ENCODE data around the gene ITPR1.

Gene ITPR1

DNA sequence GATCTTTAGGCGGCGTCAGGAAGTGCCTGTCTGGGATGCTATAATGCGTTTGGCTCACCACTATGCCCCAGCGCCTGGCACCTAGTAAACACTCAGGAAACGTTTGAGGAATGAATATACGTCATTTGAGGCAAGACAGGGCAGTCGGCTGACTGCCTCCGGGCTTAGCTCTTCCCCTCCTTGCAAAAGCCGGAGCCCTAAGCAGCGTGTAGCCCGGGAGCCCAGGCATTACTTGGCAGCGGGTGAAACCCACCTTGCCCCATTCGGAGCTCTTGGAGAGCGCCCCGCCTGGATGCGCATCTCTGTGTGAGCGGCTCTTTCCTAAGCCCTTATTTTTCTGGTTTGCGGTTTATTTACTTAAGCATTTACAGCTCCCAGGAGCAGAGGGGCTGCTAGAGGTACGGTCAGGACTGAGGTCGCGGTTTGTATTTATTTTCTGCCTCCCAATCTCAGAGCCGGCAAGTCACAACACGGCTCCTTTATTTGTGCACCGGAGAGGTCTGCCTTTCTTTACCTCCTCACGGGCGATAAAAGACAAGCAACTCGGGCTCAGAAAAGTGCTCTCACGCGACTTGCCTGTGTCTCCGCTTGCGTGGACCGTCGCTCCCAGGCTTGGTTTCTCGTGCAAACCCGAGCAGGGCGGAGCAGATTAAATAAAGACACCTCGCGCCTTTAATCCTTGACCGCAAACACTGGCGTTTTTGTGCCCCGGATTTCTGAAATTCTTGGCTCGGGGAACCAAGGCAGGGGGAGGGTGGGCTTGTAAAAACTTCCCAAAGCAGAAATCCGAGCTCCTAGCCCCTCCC is 737 bp upstream of the ITPR1 start:
- DNase-seq = peak; percentile 42

DNA sequence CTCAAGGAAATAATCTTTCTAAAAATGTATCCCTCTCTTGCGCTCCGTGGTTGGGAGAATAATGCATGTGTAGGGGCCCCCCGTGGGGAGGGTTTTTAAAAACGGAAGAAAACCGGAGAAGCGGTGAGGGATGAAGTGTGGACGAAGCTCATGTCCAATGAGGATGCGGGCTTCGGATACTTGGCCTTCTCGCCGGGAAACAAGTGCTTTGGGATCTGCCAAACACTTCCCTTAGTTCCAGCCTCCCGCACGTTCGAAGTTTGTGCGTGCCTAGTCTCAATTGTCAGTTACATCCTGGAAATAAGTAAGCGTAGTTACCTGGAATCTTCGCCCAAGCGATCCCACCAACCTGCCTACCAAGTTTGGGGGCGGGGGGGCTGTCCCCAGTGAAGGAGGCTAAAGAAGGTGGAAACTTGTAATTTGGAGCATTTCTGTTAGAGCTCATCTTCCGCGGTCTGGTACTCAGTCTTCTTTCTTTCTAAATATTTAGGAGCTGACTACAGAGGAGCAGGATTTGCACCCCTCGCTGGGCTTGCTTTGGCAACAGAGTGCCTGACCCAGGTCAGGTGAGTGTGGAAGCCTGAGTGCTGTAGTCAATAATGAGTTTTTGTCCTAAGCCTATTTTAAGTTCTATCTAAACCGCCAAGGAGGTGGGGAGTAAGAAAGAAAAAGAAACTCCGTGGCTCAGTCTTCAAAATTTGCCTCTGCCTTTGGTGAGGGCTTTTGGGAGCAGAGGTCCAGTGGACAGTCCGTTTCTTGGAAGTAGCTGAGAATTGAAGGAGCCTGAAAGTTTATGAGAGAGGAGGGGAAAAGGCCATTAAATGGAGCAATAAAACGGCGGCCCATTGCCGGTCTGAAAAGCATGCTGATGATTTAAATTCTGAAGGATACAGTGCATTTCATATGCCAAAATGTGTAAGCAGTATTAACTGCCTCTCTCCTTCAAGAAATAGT is 1.1 kb downstream of the ITPR1 start:
- DNase-seq = no peak

DNA sequence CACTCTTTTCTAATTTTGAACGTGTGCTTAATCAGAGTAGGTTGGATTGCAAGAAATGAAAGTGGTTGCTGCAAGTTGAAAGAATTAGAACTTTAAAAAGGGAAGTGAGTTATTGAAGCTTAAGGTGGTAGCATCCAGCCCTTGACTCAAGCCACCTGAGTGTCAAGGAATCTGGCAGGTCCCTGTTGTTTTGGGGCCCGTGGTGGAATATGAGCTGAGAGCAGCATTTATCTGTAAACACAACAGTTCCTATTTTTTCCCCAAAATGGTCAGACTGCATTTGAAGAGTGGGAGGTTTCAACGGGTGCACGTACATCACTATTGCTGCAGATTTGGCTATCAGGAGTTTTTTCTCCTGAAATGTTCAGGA is 1.7 kb downstream of the ITPR1 start:
- DNase-seq = no peak

DNA sequence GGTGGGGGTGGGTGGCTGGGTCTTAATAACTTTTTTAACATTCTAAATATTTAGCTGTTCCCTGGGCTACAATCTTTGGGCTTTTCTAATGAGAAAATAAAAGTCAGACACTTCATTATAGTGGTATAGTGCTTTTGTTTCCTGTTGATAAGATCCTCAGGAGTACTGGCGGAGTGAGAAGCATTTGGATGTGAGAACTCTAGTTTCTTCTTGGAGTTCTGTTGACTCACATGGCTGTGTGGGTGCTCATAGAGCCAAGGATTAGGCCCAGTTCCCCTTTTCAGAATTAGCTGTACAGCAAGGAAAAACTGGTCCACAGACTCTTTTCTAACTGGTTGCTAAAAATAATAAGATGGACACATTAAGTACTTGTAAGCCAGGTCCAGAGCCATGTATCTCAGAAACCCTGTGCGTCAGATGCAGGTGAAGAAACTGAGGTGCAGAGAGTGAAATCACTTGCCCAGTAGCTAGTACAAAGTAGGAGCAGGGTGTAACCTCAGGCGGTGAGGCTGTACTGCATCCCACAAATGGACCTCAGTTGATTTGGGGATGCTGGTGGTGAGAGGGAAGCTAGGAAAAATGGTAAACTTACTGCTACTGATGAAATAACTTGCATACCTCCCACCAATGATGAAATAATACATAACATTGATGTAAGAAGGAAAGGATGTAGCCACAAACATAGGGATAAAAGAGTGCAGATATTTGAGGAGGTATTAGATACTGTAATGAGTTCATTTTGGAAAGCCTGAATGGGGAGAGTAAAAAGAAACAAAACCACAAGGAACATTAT is 2.3 kb downstream of the ITPR1 start:
- DNase-seq = no peak

DNA sequence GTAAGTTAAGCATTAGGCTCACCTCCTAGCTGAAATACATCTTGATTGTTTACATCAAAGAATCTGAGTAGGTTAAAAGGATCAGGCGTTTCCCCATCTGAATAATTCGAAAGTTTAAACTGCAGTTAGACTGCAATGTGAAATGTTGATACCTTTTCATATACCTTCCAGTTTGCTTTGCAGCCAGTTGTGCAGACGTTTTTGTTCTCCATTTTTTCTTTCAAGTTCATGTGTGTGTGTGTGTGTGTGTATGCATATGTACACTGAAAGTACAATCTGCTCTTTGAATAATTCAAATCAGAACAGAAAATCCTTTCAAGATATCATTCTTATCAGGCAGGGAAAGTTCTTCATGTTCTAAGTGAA is 2.9 kb downstream of the ITPR1 start:
- no peak for DNase-seq

DNA sequence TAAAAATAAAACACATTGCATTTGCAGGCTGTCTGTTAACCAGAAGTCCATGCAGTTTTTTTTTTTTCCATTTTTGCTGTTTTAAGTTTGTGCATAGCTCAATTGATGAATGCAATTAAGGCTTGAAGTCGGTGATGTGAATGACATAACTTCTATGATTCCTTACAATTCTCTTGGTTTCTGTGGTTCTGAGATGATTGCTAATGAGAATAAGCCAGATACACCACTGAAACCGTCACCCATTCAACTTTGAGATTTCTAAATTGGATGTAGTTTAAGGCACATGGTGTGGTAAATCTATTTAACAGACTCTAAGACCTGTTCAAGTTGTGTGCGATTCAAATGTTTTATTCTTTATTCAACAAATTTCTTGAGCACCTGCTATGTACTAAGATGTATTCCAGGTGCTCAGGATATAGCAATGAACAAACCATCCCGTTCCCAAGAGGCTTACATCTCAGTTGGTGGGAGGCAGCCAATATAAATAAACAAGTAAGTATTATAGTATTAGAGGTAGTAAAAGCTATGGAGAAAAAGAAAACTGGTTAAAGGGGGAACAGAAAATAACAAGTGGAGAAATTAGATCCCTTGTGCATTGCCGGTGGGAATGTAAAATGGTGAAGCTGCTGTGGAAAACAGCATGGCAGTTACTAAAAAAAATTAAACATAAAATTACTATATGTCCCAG is 4.0 kb downstream of the ITPR1 start:
- no peak for DNase-seq

DNA sequence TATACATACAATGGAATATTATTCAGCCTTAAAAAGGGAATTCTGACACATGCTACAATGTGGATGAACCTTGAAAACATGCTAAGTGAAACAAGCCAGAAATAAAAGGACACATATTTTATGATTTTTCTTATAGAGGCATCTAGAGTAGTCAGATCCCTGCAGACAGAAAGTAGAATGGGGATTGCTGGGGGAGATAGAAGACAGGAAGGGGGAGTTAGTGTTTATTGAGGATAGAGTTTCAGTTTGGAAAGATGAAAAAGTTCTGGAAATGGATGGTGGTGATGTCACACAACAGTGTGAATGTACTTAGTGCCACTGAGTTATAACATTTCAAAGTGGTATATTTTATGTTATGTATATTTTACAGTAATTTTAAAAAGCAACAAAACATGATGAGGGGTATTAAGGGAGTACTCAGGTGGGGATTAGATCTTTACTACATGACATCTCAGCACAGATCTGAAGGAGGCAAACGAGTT is 4.7 kb downstream of the ITPR1 start:
- no peak for DNase-seq

DNA sequence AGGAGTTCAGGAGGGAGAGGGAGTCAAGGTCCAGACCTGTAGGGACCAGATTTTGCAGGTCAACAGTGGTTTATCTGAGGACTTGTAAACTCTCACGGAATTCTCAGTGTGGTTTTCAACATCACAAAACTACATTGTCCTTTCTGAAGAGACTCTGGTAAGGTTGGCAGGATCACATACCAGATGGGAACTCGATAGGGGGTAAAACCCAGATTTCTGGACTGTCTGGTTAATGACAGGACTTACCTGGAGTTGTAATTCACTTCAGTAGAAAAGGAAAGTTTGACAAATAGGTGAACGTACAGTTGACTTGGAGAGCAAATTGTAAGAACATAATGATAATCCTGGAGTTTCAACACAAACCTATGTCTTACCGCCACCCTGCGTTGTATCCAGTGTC is 5.3 kb downstream of the ITPR1 start:
- no peak for DNase-seq

DNA sequence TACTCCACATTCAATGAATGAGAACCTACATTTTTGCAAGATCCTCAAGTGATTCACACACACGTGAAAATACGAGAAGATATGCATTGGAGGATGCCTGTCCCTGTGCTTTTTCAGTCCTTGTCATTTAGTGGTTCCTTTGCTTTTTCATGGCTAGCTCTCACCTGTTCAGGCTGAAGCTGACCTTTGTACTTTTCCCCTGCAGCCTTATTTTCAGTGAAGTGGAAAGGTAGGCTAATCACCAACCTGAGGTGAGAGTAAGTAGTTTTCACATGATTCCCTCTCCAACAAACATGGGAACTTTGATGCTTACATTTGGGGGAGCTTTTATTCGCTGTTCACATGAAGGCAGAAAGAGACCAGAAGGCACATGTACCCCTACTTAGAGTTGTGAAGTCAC is 8.3 kb downstream of the ITPR1 start:
- DNase-seq = no peak

DNA sequence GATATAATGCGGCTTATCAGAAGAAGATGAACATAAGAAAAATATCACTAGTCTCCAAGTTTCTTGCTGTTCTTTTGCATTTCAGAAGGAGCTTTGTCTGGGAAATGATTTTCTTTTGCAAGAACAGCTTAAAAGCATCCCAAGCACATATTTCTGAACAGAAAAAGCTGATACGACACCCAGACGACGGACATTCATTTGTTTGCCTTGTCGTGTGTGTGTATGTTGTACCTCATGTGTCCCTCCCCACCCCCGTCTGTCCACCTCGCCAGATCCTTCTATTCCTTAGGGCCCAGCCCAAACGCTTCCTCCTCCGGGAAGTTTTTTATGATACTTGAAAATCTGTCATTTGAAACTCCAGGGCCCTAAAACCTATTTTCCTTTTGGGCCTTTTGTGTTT is 8.8 kb downstream of the ITPR1 start:
- DNase-seq = no peak

DNA sequence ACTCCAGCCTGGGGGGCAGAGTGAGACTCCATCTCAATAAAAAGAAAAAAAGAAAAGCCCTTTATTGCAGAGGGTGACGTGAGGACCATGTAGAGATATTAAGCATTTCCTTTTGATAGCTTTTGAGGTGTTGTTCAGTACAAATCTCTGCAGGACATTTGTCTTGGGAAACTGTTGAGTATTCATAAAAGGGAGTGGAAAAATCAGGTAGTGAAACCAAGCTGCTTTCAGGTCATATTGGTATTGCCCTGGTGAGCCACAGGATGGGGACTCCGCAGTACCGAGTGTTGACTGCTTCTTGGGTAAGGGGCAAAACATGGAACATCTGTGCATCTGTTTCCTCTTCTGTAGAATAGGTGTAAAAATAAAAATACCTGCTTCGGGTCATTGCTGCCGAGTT is 9.9 kb downstream of the ITPR1 start:
- DNase-seq = no peak

DNA sequence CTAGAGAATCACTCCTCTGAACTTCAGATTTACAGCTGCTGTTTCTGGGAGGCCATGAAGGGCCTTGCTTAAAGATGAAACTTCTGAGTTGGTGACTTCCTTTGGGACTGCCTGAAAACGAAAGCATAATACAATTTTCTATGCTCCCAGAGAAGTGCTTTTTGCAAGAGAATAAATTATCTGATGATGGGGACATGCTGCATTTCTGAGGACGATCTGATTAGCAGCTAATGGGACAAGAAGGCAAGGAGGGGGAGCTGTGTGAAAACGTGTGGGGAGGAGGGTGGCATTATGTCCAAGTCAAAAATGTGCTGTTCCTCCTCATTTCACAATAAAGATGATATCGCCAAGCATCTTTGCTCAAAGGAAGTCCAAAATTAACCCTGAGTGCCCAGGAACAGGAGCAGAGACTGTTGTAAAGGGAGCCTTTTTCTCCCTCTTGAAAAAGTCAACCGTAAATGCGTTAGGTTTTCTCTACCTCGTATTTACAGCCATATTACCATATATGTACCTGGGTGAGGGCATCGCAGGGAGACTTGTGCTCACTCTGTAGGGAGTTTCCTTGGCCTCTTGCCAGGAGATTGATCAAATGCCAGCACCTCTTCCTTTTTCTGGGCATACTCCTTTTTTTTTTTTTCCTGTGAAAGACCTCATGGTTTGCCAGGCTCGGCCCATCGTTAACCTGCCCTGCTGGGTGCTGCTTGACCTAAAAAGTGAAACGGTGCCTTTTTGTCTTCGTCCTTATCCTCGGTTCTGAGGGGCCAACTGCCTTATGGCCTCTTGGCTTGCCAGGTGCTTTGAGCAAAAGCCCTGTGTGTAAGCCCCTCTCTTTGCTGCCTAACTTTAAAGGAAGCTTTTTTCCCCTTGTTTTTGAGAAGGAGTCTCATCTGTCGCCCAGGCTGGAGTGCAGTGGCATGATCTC is 11.5 kb downstream of the ITPR1 start:
- peak; percentile 23 for DNase-seq

DNA sequence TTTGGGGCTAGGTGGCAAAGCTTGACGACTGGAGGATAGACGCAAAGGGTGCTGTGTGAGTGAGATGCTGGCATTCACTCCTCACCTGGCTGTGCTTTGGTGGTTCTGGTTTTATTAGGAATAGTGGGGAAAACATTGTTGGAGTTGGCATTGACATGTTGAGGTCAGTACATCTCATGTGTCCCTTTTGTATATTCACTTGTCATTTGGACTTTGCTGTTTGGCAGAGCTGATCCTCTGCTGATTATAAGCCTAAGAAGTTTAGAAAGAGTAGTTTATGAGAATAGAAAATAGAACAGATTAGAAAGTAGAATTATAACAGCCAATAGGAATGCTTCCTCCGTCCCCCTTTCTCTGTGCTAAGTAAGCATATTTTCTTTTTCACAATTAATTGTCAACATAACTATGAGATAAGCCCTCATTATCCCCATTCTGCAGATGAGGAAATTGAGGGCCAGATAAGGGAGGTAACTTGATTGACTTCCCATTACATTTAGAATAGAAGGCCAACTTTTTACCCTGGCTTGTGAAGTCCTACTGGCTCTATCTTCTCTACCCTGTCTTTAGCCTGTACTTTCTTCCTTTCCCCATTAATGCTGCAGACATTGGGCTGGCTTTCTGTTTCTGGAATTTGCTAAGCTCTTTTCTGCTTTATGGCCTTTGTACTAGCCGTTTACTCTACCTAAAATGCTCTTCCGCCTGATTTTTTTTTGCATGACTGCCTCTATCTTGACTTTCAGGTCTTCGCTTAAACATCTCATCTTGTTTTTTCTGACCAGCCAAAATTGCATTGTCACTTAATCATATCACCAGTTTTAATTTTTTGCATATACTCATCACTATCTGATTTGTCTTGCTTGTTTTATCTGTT is 12.8 kb downstream of the ITPR1 start:
- no peak for DNase-seq

DNA sequence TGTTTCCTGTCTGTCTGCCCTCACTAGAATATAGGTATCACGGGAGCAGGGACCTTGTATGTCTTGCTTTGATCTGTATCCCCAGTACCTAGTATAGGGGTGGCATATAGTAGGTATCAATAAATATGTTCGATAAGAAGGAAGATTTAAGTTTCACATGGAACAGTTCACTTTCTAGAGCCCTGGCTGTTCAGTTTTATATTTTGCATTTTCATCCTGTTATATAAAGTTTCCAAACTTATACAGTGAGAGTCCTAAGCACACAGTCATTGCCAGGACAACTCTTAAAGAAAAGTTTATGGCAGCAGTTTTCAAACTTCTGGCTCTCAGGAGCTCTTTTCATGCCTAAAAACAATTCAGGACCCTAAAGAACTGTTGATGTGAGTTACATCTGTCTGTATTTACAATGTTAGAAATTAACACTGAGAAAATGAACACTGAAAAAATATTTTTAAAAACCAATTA is 13.4 kb downstream of the ITPR1 start:
- no peak for DNase-seq

DNA sequence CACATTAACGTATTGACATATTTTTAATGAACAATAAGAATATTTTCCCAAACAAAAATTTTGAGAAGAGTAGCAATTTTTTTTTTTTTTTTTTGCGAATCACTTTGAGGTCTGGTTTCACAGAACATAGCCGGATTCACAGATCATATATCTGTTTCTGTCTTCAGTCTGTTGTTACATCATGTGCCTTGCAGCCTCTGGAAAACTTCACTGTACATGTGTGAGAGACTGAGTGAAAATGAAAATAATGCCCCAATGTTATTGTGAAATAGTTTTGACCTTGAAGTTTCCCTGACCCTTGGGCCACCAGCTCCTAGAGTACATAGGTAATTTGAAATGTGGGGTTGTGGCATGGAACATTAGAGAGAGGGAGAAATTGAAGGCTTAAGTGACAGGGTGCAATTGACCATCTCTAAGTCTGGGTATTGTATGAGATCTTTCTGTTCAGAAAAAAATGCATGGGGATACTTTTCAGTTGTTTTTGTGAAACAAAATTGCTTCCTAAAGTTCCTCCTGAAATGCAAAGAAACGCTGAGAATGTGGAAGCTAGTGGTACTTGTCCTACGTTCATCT is 14.0 kb downstream of the ITPR1 start:
- DNase-seq = no peak

DNA sequence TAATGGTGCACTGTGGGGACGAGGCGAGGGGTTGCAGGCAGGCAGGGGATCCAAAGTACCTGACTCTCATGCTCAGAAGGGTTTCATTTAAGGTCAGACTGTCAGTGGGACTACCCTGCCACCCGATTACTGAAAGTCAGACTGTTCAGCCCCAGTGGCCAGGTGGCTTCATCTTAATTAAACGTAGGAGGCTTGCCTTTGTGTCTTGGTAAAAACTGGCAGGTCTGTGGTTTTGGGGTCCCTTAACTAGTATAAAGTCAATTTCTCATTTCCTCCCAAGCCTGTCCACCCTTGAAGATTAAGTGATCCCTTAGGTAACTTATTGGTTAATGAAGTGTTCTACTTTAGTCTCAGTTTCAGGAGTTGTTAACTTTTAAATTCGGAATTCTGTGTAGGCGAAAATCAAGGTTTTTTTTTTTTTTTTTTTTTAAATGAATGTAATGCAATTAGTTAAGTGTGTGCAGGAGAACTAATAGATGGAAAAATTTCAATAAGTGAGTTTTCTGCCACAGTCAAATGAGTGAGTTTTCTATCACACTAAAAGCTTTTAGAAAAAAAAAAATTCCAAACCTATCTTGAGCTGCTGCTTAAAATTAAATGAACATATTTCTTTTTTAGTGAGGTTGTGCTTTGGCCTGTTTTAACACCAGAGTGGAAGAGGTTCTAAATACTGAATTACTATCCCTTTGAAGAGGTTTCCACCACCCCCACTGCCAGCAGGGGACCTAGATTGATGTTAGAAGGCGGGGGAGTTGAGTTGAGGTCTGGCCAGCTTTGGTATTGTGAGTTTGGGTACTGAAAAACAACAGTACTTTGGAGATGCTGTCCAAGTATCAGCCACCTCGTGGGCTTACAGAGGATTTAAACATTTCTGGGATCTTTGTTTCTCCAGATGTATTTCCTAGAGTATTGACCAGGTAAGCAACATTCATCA is 15.2 kb downstream of the ITPR1 start:
- DNase-seq = no peak

DNA sequence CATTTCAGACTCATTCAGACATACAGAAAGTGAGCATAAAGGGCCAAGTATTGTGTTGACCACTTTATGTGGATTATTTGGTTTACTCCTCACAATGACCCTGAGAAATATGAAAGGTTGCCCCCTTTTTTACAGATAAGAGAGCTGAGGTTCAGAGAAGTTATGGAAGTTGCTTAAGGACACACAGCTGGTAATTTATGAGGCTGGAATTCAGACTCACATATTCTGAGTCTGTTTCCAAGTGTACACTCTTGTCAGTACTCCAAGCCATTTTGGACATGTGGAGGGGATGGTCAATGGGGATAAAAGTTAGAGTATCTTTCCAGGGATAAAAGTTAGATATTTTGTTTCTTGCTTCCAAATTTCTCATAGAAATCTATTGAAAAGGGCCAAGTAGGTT is 15.9 kb downstream of the ITPR1 start:
- DNase-seq = no peak

DNA sequence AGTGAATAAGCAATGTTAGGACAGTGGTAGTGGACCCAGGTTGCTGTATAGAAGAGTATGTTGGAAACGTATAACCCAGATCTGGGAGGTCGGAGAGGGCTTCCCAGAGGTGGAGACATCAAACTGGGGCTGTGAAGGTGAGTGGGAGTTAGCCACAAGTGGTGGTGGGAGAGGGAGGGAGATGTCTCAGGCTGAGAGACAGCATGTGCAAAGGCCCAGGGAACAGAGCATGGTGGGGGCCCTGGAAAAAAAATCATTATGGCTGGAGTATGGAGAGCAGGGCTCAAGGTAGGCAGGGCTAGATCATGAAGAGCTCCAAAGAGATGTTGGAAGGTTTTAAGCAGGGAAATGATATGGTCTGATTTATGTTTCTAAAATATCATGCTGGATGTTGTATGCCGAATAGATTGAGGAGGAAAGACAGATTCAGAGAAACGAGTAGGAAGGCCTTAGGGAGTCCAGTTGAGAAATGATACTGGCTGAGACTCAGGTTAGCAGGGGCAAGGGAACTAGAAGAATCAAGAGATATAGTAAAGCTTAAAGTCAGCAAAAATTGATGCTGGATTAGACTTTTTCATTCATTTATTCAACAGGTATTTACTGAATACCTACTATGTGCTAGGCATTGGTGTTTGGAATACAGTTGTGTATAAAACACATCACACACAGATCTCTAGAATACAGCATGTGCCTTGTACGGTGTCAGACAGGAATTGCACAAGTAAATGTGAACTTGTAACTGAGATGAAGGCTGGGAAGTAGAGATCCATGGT is 17.0 kb downstream of the ITPR1 start:
- no peak for DNase-seq

All from stimulated activated CD4-positive, alpha-beta T cell treated with anti-CD3 and anti-CD28 coated beads, Interleukin-1b, Interleukin-23, amount 100 ng/mL, for 48 hours (primary cell).